ENCODE results near the gene SHISA5.

DNA sequence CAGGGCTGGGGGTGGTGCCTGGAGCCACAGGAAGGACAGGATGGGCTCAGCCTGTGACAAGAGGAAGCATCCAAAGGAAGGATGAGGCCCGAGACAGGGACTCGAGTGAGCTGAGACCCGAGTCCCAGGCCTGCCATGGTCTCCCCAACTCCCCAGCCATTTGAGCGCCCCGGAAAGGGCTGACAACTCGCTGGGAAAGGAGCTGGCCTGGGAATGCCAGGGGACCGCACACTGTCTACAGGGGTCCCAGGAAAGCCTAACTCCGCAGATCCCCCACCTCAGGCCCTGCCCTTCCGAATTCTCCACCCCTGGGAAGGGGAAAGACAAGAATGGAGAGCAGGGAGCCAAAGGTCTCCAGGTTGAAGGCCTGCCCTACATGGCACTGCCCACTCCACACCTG is 21.0 kb upstream of the SHISA5 start:
- TF ChIP-seq POLR2AphosphoS5 (IDR thresholded peaks at IDR 0.05; ENCODE audit: low read depth) (no peak), GABPA (IDR thresholded peaks at IDR 0.05; ENCODE audit: low read depth) (no peak), SPI1 (IDR thresholded peaks at IDR 0.05; ENCODE audit: borderline replicate concordance, low read depth) (no peak)
- TF ChIP-seq, protein P1, sequence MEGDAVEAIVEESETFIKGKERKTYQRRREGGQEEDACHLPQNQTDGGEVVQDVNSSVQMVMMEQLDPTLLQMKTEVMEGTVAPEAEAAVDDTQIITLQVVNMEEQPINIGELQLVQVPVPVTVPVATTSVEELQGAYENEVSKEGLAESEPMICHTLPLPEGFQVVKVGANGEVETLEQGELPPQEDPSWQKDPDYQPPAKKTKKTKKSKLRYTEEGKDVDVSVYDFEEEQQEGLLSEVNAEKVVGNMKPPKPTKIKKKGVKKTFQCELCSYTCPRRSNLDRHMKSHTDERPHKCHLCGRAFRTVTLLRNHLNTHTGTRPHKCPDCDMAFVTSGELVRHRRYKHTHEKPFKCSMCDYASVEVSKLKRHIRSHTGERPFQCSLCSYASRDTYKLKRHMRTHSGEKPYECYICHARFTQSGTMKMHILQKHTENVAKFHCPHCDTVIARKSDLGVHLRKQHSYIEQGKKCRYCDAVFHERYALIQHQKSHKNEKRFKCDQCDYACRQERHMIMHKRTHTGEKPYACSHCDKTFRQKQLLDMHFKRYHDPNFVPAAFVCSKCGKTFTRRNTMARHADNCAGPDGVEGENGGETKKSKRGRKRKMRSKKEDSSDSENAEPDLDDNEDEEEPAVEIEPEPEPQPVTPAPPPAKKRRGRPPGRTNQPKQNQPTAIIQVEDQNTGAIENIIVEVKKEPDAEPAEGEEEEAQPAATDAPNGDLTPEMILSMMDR (IDR thresholded peaks at IDR 0.05; ENCODE audit: insufficient read depth, low read length): no peak
- TF ChIP-seq, protein P2, sequence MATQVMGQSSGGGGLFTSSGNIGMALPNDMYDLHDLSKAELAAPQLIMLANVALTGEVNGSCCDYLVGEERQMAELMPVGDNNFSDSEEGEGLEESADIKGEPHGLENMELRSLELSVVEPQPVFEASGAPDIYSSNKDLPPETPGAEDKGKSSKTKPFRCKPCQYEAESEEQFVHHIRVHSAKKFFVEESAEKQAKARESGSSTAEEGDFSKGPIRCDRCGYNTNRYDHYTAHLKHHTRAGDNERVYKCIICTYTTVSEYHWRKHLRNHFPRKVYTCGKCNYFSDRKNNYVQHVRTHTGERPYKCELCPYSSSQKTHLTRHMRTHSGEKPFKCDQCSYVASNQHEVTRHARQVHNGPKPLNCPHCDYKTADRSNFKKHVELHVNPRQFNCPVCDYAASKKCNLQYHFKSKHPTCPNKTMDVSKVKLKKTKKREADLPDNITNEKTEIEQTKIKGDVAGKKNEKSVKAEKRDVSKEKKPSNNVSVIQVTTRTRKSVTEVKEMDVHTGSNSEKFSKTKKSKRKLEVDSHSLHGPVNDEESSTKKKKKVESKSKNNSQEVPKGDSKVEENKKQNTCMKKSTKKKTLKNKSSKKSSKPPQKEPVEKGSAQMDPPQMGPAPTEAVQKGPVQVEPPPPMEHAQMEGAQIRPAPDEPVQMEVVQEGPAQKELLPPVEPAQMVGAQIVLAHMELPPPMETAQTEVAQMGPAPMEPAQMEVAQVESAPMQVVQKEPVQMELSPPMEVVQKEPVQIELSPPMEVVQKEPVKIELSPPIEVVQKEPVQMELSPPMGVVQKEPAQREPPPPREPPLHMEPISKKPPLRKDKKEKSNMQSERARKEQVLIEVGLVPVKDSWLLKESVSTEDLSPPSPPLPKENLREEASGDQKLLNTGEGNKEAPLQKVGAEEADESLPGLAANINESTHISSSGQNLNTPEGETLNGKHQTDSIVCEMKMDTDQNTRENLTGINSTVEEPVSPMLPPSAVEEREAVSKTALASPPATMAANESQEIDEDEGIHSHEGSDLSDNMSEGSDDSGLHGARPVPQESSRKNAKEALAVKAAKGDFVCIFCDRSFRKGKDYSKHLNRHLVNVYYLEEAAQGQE (IDR thresholded peaks at IDR 0.05; ENCODE audit: insufficient replicate concordance, low read depth): no peak
